Activated CD4-positive, alpha-beta T cell treated with anti-CD3 and anti-CD28 coated beads for 36 hours (primary cell): ENCODE measurements around the gene HTR1D. TPM values are rescaled to one million over a fixed set of nuclear protein-coding genes. Genes with fewer than 3 reads are reported as not detected.
"Not testable (repeated sequence)": the region's sequence is repeated elsewhere in the genome, so short reads cannot be mapped to it uniquely, and the experiment has no call there.

Source experiments
- ATAC-seq: fragments of 200-7000 bp; cut with Tn5 transposase; one replicate; pipeline ENCODE4 v1.10.0; 2021; ENCODE audit warnings: mild to moderate bottlenecking, moderate library complexity
- CTCF ChIA-PET: fragments of 350-600 bp; sonication (Branson Sonifier 250); formaldehyde crosslinking; loops from one replicate; lab custom pipeline; 2021; ENCODE audit warnings: antibody characterized with exemption; lab: Charles Lee
- POLR2A ChIA-PET: fragments of 350-600 bp; sonication (Branson Sonifier 250); formaldehyde crosslinking; loops from one replicate; lab custom pipeline; 2021; ENCODE audit warnings: antibody characterized with exemption, inconsistent platforms; lab: Charles Lee
- DNase-seq: peaks from one replicate; pipeline ENCODE4 v3.0.0-alpha.2; 2020
- H3K27ac Mint-ChIP-seq: one replicate; pipeline ENCODE4 v1.8.0; 2021; ENCODE audit warnings: mixed read lengths
- H3K27me3 Mint-ChIP-seq: one replicate; pipeline ENCODE4 v1.8.0; 2021; ENCODE audit warnings: mixed read lengths
- H3K36me3 Mint-ChIP-seq: one replicate; pipeline ENCODE4 v1.8.0; 2021; ENCODE audit warnings: low read depth, mixed read lengths
- H3K4me1 Mint-ChIP-seq: one replicate; pipeline ENCODE4 v1.8.0; 2021; ENCODE audit warnings: mixed read lengths
- H3K4me3 Mint-ChIP-seq: one replicate; pipeline ENCODE4 v1.8.0; 2021; ENCODE audit warnings: mild to moderate bottlenecking, moderate library complexity, mixed read lengths
- H3K9me3 Mint-ChIP-seq: one replicate; pipeline ENCODE4 v1.8.0; 2021; ENCODE audit warnings: low read depth, mixed read lengths
- intact Hi-C, 2 experiments: fragments of 100-400 bp; cut with DNase I in 1 of 2; cut with micrococcal nuclease in 1 of 2; formaldehyde crosslinking; loops; one replicate each; pipeline versions ENCODE4 v1.14.2 to v1.15.1; 2022 to 2024; cut with DNase I, micrococcal nuclease
- total RNA-seq, 2 experiments: library from RNA; stranded (reverse); gene quantifications; one replicate each; pipeline ENCODE4 v1.2.3, GENCODE V29; 2021

Gene HTR1D
- total RNA-seq, 2 experiments from 2014 or later: not detected

DNA sequence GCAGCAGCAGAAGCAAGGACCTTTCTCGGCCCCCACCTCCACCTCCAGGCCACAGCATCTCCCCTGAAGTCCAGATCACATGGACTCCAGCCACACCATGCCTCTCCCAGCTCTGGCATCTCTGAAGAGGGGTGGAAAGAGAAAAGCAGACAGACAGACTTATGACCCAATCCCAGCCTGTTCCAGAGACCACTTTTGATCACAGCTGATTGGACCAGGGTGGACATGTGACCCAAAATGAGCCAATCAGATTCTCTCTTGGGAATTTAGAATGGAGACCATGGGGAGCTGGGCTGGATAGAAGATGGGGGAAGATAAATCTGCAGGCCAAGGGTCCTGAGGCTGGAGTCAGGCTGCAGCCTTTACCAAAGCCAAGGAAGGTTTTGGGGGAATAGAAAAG is 16.4 kb downstream of the HTR1D start:
- Mint-ChIP-seq H3K4me1 (no peaks in the 10 kb centered on the region), H3K36me3 (no peaks in the 10 kb centered on the region), H3K27ac (no peak overlapping the region), H3K27me3 (peaks cover 4% of the 10 kb centered on the region), H3K4me3 (no peak overlapping the region), H3K9me3 (no peaks in the 10 kb centered on the region)
- DNase-seq (no peak), ATAC-seq (no peak)
- intact Hi-C loops: no loop called here
- ChIA-PET CTCF (interaction anchor here (0.6 to 1.1 kb wide), 3 partner anchors 9 to 90 kb away, joined by 3 read pairs; no protein-coding TSS in a partner anchor), POLR2A (no interaction called here)

DNA sequence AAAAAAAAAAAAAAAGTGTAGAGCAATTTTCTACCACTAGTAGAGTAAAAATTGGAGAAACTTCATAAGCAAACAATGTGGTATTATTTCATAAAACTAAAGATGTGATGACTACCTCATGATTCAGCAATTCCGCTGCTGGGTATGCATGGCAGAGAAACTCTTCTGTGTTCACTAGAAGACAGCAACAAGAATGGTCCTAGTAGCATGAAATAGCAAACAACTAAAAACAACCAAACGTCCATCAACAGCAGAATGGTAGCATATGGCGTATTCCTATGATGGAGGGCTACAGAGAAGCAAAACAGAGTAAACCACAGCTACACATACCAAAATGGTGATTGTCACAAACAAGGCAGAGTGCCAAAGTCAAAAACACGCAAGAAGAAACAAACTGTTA is 18.9 kb downstream of the HTR1D start:
- no peaks in the 10 kb centered on the region for H3K4me1 Mint-ChIP-seq
- H3K9me3 Mint-ChIP-seq: no peaks in the 10 kb centered on the region
- no peaks in the 10 kb centered on the region for H3K36me3 Mint-ChIP-seq
- DNase-seq (peak; percentile 30), ATAC-seq (no peak)
- no peak overlapping the region for H3K4me3 Mint-ChIP-seq
- CTCF ChIA-PET: interaction anchor here (1.6 kb wide), 1 partner anchor 11 kb away, joined by 3 read pairs; no protein-coding TSS in a partner anchor
- intact Hi-C loops: loop anchor here in 1 of 2 experiments (5.0 kb wide), 1 partner anchor 79 kb away; no protein-coding TSS in a partner anchor
- no peak overlapping the region for H3K27ac Mint-ChIP-seq
- peaks cover 5% of the 10 kb centered on the region for H3K27me3 Mint-ChIP-seq
- POLR2A ChIA-PET: interaction anchor here (0.6 to 0.7 kb wide), 2 partner anchors 260 to 1903 kb away, joined by 4 to 7 read pairs; no protein-coding TSS in a partner anchor

DNA sequence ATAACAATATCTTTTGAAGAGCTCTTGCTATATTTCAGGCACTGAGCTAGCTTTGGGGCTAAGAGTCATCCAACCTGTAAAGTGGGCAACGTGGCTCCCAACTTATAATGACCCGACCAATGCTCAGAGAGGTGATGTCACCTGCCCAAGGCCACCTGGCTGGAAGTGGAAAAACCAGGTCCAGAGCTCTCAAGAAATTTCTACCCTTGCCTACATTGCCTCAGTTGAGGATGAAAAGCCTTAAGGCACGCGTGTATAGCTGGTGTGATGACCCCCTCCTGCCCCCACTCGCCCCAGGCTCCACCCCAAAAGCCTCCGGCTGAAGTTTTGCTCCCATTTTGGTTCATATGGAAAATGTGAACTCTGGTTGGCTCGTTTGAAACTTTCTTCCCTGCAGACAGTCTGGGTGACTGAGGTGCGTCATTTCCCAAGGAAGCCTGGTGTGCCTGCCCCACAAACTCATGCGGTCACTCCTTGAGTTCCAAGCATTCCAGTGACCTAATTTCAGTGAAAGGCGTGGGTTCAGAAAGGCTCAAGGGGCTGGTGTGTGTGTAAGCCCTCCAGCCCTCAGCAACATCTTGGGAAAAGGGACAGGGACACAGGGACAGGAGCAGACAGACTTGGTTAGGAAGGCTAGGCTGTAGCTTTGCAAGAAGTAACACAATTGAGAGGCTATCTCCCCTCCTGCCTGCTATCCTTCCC is 20.5 kb downstream of the HTR1D start:
- CTCF ChIA-PET: interaction anchor here (0.6 to 3.7 kb wide), 5 partner anchors 13 to 267 kb away, joined by 3 to 37 read pairs (median 3); no protein-coding TSS in a partner anchor
- no peaks in the 10 kb centered on the region for H3K9me3 Mint-ChIP-seq
- H3K4me3 Mint-ChIP-seq: no peak overlapping the region
- ATAC-seq: no peak
- no peaks in the 10 kb centered on the region for H3K4me1 Mint-ChIP-seq
- POLR2A ChIA-PET: no interaction called here
- no peaks in the 10 kb centered on the region for H3K36me3 Mint-ChIP-seq
- H3K27me3 Mint-ChIP-seq: peaks cover 3% of the 10 kb centered on the region
- intact Hi-C loops: loop anchor here in 1 of 2 experiments (5.0 kb wide), 1 partner anchor 81 kb away; no protein-coding TSS in a partner anchor
- DNase-seq: no peak
- H3K27ac Mint-ChIP-seq: no peak overlapping the region

DNA sequence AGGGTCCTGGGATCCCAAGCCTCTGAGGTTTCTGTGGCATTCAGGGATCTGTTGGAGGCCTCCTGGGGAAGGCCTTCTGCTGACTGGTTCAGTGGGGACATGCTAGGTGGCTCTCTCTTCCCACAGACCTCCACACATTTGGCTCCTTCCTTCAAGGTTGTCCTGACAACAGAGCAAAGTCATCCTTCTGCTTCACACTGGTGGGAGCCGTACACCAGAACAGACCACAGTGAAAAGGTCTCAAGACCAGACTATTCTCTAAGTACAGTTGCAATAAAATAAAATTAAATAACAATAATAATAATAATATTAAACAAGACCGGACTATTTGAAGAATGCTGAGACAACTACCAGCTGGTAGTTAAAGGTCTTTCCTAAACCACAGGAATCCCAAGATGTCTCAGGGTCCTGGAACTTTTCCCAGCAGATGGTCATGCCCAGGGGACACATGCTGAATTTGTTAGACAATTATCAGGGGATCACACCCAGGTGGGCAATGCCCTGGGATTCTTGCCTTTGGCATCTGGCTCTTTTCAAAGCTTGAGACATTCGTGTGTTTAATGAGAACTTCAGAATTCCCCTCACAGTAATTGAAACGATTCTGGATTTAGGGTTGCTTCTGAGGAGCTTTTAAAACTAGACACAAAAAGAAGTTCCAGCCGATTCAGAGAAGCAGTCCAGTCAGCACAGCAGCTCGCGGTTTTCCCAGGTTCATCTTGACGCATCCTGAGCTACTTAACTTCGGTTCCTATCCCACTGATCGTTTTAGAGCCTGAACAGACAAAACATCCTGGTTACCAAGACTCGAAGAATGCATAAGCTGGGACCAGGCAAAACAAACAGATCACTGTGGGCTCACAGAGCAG is 22.9 kb downstream of the HTR1D start:
- DNase-seq: no peak
- POLR2A ChIA-PET: no interaction called here
- no peaks in the 10 kb centered on the region for H3K4me1 Mint-ChIP-seq
- peaks cover 3% of the 10 kb centered on the region for H3K27me3 Mint-ChIP-seq
- H3K9me3 Mint-ChIP-seq: no peaks in the 10 kb centered on the region
- intact Hi-C loops: no loop called here
- CTCF ChIA-PET: interaction anchor here (1.3 to 3.7 kb wide), 5 partner anchors 10 to 95 kb away, joined by 3 to 37 read pairs (median 4); no protein-coding TSS in a partner anchor
- no peak for ATAC-seq
- no peak overlapping the region for H3K4me3 Mint-ChIP-seq
- no peaks in the 10 kb centered on the region for H3K36me3 Mint-ChIP-seq
- no peak overlapping the region for H3K27ac Mint-ChIP-seq

DNA sequence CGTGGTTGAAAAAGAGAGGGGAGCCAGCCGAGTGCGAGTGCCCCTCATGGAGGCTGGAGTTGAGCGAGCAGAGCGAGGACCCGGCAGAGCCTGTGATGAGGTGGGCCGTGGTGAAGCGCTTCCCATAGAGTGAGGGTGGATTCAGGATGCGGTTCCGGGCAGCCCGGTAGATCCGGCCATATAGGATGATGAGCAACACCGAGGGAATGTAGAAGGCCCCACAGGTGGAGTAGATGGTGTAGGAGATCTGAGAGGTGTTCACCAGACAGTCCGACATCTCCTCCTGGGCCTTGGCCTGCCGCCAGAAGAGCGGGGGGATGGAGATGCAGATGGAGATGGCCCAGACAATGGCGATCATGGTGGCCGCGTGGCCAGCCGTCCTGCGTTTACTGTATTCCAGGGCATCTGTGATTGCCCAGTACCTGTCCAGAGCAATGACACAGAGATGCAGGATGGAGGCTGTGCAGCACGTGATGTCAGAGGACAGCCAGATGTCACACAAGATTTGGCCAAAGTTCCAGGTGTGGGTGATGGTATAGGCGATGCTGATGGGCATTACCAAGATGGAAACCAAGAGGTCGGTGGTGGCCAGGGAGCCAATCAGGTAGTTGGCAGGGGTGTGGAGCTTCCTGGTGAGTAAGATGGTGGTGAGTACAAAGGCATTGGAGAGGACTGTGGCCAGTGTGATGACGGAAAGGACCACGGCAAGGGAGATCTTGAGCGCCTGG is 23.7 kb downstream of the HTR1D start:
- Mint-ChIP-seq H3K36me3 (no peaks in the 10 kb centered on the region), H3K27me3 (peaks cover 3% of the 10 kb centered on the region), H3K4me1 (no peaks in the 10 kb centered on the region), H3K27ac (no peak overlapping the region), H3K9me3 (no peaks in the 10 kb centered on the region), H3K4me3 (no peak overlapping the region)
- ChIA-PET POLR2A (no interaction called here), CTCF (interaction anchor here (1.3 to 3.7 kb wide), 3 partner anchors 9 to 94 kb away, joined by 3 to 37 read pairs (median 3); no protein-coding TSS in a partner anchor)
- intact Hi-C loops: no loop called here
- no peak for DNase-seq
- no peak for ATAC-seq

DNA sequence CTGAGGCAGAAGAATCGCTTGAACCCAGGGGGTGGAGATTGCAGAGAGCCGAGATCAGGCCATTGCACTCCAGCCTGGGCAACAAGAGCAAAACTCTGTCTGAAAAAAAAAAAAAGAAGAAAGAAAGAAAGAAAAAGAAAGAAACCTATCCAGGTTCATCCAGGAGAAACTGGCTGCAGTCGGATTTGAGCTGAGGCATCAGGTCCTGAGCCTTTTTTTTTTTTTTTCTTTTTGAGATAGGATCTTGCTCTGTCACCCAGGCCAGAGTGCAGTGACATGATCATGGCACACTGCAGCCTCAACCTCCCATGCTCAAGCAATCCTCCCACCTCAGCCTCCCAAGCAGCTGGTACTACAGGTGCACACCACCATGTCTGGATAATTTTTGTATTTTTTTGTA is 26.1 kb downstream of the HTR1D start:
- ChIA-PET CTCF (interaction anchor here (0.9 to 12.0 kb wide), 2 partner anchors 12 to 94 kb away, joined by 4 to 547 read pairs; no protein-coding TSS in a partner anchor), POLR2A (no interaction called here)
- no peaks in the 10 kb centered on the region for H3K4me1 Mint-ChIP-seq
- H3K27me3 Mint-ChIP-seq: peaks cover 3% of the 10 kb centered on the region
- DNase-seq (no peak), ATAC-seq (no peak)
- intact Hi-C loops: no loop called here
- H3K36me3 Mint-ChIP-seq: no peaks in the 10 kb centered on the region
- H3K9me3 Mint-ChIP-seq: no peaks in the 10 kb centered on the region
- no peak overlapping the region for H3K4me3 Mint-ChIP-seq
- H3K27ac Mint-ChIP-seq: no peak overlapping the region

DNA sequence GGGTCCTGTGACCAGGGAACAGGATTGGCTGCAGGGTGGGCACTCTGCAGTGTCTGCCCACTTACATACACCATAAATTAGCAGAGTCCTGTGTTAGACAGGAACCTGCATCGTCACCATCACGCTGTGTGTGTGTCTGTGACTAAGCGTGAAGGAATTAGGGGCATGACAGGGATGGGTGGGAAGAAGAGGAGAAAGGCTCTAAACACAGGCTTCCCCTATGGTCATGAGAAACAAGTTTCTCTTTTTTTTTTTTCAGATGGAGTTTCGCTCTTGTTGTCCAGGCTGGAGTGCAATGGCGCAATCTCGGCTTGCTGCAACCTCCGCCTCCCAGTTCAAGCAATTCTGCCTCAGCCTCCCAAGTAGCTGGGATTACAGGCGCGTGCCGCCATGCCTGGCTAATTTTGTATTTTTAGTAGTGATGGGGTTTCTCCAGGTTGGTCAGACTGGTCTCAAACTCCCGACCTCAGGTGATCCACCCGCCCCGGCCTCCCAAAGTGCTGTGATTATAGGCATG is 28.3 kb downstream of the HTR1D start:
- CTCF ChIA-PET: interaction anchor here (12.0 kb wide), 1 partner anchor 92 kb away, joined by 547 read pairs; no protein-coding TSS in a partner anchor
- H3K36me3 Mint-ChIP-seq, intact Hi-C loops, H3K4me3 Mint-ChIP-seq, POLR2A ChIA-PET, H3K9me3 Mint-ChIP-seq, H3K27ac Mint-ChIP-seq, ATAC-seq, H3K4me1 Mint-ChIP-seq, H3K27me3 Mint-ChIP-seq, DNase-seq: not testable (repeated sequence)

DNA sequence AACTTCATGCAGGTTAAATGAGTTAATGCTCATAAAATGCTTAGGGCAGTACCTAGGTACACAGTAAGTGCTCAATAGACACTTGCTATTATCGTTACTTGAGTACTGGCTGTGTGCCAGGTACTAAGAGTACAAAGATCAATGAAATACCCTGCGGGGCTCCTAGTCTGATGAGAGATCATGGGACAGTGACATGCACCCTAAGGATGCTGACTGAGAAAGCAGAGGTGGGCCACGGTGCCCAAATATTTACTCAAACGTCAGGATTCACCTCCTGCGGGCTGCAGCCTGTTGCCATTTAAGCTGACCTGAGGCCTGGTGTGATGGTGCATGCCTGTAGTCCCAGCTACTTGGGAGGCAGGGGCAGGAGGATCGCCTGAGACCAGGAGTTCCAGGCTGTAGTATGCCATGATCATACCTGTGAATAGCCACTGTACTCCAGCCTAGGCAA is 28.8 kb downstream of the HTR1D start:
- Mint-ChIP-seq H3K36me3 (no peaks in the 10 kb centered on the region), H3K27me3 (no peaks in the 10 kb centered on the region), H3K9me3 (no peaks in the 10 kb centered on the region), H3K4me1 (peaks cover 4% of the 10 kb centered on the region), H3K4me3 (no peak overlapping the region), H3K27ac (no peak overlapping the region)
- ATAC-seq (no peak), DNase-seq (no peak)
- ChIA-PET POLR2A (no interaction called here), CTCF (interaction anchor here (1.0 to 12.0 kb wide), 2 partner anchors 69 to 91 kb away, joined by 3 to 547 read pairs; no protein-coding TSS in a partner anchor)
- intact Hi-C loops: no loop called here

DNA sequence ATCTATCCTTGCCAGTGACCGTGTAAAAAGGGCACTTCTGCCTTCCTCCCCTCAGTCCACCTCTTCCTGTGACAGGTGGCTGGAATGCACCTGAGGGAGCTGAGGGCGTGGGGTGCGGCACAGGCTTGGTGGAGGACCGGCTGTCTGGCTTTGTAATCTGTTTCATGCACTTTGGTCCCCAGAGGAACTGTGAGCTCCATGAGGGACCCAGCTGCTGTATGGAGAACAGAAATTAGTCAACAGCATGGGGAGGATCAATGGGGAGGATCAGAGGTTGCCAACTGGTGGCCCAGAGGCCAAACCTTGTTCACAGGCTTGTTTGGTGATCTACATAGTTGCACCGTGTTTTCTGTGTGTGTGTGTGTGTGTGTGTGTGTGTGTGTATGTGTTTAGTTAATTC is 29.7 kb downstream of the HTR1D start:
- CTCF ChIA-PET: interaction anchor here (1.0 to 12.0 kb wide), 3 partner anchors 11 to 90 kb away, joined by 3 to 547 read pairs (median 3); no protein-coding TSS in a partner anchor
- H3K27ac Mint-ChIP-seq: no peak overlapping the region
- H3K4me1 Mint-ChIP-seq: peaks cover 4% of the 10 kb centered on the region
- H3K4me3 Mint-ChIP-seq: no peak overlapping the region
- DNase-seq (no peak), ATAC-seq (no peak)
- H3K36me3 Mint-ChIP-seq: no peaks in the 10 kb centered on the region
- no peaks in the 10 kb centered on the region for H3K27me3 Mint-ChIP-seq
- POLR2A ChIA-PET: no interaction called here
- H3K9me3 Mint-ChIP-seq: no peaks in the 10 kb centered on the region
- intact Hi-C loops: no loop called here

DNA sequence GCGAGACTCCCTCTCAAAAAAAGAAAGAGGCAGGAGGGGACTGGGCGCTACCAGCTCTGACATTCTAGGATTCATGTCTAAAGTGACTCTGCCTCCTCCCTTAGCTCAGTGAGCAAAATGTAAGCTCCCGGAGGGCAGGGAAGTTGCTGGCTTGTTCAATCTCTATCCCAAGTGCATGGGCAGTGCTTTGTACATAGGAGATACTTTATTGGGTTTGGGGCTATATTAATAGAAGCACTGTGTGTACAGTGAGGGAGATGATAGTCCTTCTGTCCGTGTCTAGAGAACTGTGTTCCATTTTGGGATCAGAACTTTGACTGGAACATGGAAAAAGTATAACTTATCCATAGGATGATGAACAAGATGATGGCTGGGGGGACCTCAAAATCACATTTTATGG is 31.9 kb downstream of the HTR1D start:
- intact Hi-C loops: loop anchor here in 1 of 2 experiments (2.0 kb wide), 1 partner anchor 209 kb away; no protein-coding TSS in a partner anchor
- no peaks in the 10 kb centered on the region for H3K36me3 Mint-ChIP-seq
- POLR2A ChIA-PET: interaction anchor here (1.6 kb wide), 1 partner anchor 83 kb away, joined by 5 read pairs; no protein-coding TSS in a partner anchor

More for the DNA sequence above, 31.9 kb downstream of the HTR1D start:
- Mint-ChIP-seq H3K27me3 (no peaks in the 10 kb centered on the region), H3K4me1 (peaks cover 4% of the 10 kb centered on the region), H3K4me3 (no peak overlapping the region), H3K27ac (no peak overlapping the region), H3K9me3 (no peaks in the 10 kb centered on the region)
- no peak for DNase-seq
- no peak for ATAC-seq
- CTCF ChIA-PET: interaction anchor here (0.6 to 12.0 kb wide), 41 partner anchors 7 to 669 kb away, joined by 3 to 547 read pairs (median 5); partner anchors contain the start of genes KDM1A and LUZP1
